ENCODE data around the gene CAMTA1. TPM values are rescaled to one million over a fixed set of nuclear protein-coding genes. Genes with fewer than 3 reads are reported as not detected.

Gene CAMTA1
- total and polyA plus RNA-seq, 8 donors = 42.8 to 213 (median 118) TPM

DNA sequence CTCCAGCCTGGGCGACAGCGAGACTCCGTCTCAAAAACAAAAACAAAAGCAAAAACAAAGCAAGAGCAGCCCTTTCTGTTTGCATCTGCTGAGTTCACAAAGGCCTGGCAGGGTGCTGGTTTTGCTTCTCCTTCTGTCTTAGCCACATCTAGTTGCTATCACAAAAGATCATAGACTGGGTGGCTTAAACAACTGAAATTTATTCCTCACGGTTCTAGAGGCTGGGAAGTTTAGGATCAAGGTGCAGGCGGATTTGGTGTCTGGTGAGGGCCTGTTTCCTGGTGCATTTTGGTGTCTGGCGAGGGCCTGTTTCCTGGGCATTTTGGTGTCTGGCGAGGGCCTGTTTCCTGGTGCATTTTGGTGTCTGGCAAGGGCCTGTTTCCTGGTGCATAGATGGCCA lies 471.3 kb downstream of the CAMTA1 start:
- intact Hi-C loops (cut with DNase I; ENCODE audit: low total_unique reads) = no loop called here
- Histone ChIP-seq H3K9me3 (no peaks in the 10 kb centered on the region), H3K27me3 (no peaks in the 10 kb centered on the region), H3K4me3 (no peak overlapping the region), H3K4me1 (no peaks in the 10 kb centered on the region), H3K27ac (no peak overlapping the region), H3K36me3 (no peaks in the 10 kb centered on the region)
- no peak for TF ChIP-seq POLR2A (IDR thresholded peaks at IDR 0.05)
- no peak for DNase-seq
- WGBS, 5 donors = 84 to 93% (median 91%) methylated on average over 7 of the region's 7 CpGs

DNA sequence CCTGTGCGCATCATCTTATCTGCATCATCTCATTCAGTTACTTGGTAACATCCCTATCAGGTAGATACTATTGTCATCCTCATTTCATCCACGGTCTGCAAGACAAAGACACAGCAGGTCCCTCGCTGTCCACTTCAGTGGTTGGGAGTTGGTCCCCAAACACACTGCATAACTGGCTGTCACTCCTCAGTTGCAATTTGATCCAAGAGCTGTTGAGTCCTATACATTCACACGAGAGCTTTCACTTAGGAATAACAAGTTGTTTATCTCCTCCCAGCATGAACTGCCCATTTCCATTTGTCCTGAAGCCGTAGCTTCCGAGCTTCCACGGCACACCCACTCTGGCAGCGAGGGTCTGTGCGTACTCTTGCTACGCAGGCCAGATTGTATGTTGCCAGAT lies 472.0 kb downstream of the CAMTA1 start:
- no peaks in the 10 kb centered on the region for H3K9me3 ChIP-seq
- H3K27ac ChIP-seq = no peak overlapping the region
- TF ChIP-seq EP300 (IDR thresholded peaks at IDR 0.05) = no peak
- TF ChIP-seq, protein P1, sequence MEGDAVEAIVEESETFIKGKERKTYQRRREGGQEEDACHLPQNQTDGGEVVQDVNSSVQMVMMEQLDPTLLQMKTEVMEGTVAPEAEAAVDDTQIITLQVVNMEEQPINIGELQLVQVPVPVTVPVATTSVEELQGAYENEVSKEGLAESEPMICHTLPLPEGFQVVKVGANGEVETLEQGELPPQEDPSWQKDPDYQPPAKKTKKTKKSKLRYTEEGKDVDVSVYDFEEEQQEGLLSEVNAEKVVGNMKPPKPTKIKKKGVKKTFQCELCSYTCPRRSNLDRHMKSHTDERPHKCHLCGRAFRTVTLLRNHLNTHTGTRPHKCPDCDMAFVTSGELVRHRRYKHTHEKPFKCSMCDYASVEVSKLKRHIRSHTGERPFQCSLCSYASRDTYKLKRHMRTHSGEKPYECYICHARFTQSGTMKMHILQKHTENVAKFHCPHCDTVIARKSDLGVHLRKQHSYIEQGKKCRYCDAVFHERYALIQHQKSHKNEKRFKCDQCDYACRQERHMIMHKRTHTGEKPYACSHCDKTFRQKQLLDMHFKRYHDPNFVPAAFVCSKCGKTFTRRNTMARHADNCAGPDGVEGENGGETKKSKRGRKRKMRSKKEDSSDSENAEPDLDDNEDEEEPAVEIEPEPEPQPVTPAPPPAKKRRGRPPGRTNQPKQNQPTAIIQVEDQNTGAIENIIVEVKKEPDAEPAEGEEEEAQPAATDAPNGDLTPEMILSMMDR (IDR thresholded peaks at IDR 0.05) = no peak
- TF ChIP-seq POLR2A (IDR thresholded peaks at IDR 0.05) = no peak
- no peak for TF ChIP-seq POLR2AphosphoS5 (IDR thresholded peaks at IDR 0.05)
- no peaks in the 10 kb centered on the region for H3K36me3 ChIP-seq
- H3K4me1 ChIP-seq = no peaks in the 10 kb centered on the region
- 68 to 83% (median 75%) methylated on average over 10 of the region's 10 CpGs for WGBS, 5 donors
- intact Hi-C loops (cut with DNase I; ENCODE audit: low total_unique reads) = no loop called here
- no peaks in the 10 kb centered on the region for H3K27me3 ChIP-seq
- no peak for DNase-seq
- no peak overlapping the region for H3K4me3 ChIP-seq

DNA sequence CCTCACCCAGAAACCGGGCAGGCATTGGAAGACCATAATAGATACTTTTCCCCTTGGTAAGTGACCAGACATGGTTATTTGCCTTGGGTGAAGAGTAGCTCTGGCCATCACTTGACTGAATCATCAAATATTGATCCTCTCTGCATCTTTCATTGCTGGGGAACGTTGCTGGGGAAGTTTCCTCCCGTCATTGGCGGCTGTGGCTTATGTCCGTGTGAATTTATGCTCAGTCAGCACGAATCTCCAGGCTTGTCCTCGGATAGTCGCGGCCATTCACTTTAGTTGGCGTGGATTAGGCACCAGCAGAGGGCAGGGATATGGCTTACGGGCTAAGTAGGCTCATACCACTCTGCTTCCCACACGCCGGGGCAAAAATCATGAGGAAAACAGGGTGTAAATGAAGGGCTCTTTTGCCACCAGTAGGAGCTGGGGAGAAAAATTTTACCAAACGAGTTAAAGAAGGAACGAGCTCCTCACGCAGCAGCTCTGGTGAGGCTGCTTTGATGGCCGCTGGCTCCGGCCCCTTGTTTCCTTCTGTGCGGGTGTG lies 473.4 kb downstream of the CAMTA1 start:
- Histone ChIP-seq H3K27ac (no peak overlapping the region), H3K27me3 (no peaks in the 10 kb centered on the region), H3K4me3 (no peak overlapping the region), H3K9me3 (no peaks in the 10 kb centered on the region), H3K4me1 (peaks cover 8 to 14% (median 13%) of the 10 kb centered on the region in 4 donors), H3K36me3 (no peaks in the 10 kb centered on the region)
- intact Hi-C loops (cut with DNase I; ENCODE audit: low total_unique reads) = no loop called here
- TF ChIP-seq POLR2AphosphoS5 (IDR thresholded peaks at IDR 0.05) (no peak), POLR2A (IDR thresholded peaks at IDR 0.05) (no peak), EP300 (IDR thresholded peaks at IDR 0.05) (no peak)
- TF ChIP-seq, protein P1 (IDR thresholded peaks at IDR 0.05) = no peak
- DNase-seq = no peak
- WGBS, 5 donors = 89 to 90% (median 89%) methylated on average over 19 of the region's 19 CpGs

DNA sequence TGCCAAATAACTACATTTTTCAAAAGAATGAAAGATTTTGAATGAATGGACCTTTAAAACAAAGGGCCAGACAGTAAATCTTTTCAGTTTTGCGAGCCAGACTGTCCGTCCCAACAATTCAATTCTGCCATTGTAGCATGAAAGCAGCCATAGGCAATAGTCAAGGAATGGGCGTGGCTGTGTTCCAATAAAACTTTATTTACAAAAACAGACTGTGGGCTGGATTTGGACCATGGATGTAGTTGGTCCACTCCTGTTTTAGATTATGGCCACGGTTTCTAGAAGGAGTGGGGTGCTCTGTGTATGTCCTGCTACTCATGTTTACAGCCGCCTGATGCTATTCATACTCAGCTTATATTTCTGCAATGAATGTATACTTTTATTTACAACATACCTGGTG lies 474.7 kb downstream of the CAMTA1 start:
- Histone ChIP-seq H3K27me3 (no peaks in the 10 kb centered on the region), H3K36me3 (no peaks in the 10 kb centered on the region), H3K4me3 (no peak overlapping the region), H3K9me3 (no peaks in the 10 kb centered on the region), H3K27ac (no peak overlapping the region), H3K4me1 (peaks cover 13 to 26% (median 25%) of the 10 kb centered on the region in 4 donors)
- no peak for DNase-seq
- TF ChIP-seq POLR2AphosphoS5 (IDR thresholded peaks at IDR 0.05) = no peak
- no peak for TF ChIP-seq EP300 (IDR thresholded peaks at IDR 0.05)
- no peak for TF ChIP-seq POLR2A (IDR thresholded peaks at IDR 0.05)
- TF ChIP-seq, protein P1 (IDR thresholded peaks at IDR 0.05) = no peak
- intact Hi-C loops (cut with DNase I; ENCODE audit: low total_unique reads) = no loop called here
- WGBS, 5 donors = 86 to 93% (median 89%) methylated on average over 5 of the region's 5 CpGs

DNA sequence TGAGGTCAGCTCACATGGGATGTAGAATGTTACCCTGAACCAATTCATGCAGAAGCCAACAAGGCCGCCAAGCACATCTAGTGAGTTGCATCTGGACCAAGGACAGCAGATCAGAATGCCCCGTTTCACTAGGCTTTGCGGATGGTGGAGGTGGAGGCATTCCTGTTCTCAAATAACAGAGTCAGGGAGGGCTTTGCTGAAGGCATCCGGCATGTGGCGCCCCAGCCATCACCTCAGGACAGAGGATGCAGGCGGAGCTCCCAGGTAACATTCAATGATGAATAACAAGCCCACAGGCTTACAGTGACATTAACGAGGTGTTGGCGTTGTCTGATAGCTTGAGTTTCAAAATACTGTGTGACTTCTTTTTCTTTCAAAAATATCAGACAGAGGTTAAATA lies 476.2 kb downstream of the CAMTA1 start:
- 86 to 93% (median 89%) methylated on average over 8 of the region's 8 CpGs for WGBS, 5 donors

More for the DNA sequence above, 476.2 kb downstream of the CAMTA1 start:
- peaks cover 24 to 42% (median 36%) of the 10 kb centered on the region in 4 donors for H3K4me1 ChIP-seq
- H3K27ac ChIP-seq = no peak overlapping the region
- no peaks in the 10 kb centered on the region for H3K27me3 ChIP-seq
- DNase-seq = no peak
- no peaks in the 10 kb centered on the region for H3K9me3 ChIP-seq
- intact Hi-C loops (cut with DNase I; ENCODE audit: low total_unique reads) = no loop called here
- TF ChIP-seq, protein P1 (IDR thresholded peaks at IDR 0.05) = no peak
- TF ChIP-seq EP300 (IDR thresholded peaks at IDR 0.05) (no peak), POLR2AphosphoS5 (IDR thresholded peaks at IDR 0.05) (no peak), POLR2A (IDR thresholded peaks at IDR 0.05) (no peak)
- no peak overlapping the region for H3K4me3 ChIP-seq
- H3K36me3 ChIP-seq = no peaks in the 10 kb centered on the region

All from stomach (tissue), 9 donors.